ENCODE results near the gene TM2D3.
"Not testable (repeated sequence)": the region's sequence is repeated elsewhere in the genome, so short reads cannot be mapped to it uniquely, and the experiment has no call there.

TM2D3 gene

DNA sequence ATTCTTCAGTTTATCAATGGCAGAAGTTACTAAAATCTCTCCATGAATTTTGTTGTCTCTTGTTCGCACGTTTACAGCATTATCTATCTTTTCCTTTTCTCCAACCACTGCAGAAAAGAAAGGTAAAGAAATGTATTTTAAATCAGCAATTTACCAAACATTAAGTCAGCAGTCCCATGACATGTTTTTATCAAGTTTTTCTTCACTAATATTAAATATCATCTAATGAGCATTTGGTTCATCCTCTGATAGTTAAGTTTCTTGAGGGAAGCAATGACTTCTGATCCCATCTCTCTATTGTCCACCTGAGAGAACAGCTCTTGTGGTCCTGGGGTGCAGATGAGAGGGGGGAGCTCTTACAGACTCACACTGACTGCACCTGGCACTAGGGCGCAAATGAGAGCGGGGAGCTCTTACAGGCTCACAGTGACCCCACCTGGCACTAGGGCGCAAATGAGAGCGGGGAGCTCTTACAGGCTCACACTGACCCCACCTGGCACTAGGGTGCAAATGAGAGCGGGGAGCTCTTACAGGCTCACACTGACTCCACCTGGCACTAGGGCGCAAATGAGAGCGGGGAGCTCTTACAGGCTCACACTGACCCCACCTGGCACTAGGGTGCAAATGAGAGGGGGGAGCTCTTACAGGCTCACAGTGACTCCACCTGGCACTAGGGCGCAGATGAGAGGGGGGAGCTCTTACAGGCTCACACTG is 2.6 kb upstream of the TM2D3 start:
- DNase-seq: peak; percentile 28

GRCh38 chr15:101654171-101654570 is 2.0 kb upstream of the TM2D3 start:
- no peak for DNase-seq

DNA sequence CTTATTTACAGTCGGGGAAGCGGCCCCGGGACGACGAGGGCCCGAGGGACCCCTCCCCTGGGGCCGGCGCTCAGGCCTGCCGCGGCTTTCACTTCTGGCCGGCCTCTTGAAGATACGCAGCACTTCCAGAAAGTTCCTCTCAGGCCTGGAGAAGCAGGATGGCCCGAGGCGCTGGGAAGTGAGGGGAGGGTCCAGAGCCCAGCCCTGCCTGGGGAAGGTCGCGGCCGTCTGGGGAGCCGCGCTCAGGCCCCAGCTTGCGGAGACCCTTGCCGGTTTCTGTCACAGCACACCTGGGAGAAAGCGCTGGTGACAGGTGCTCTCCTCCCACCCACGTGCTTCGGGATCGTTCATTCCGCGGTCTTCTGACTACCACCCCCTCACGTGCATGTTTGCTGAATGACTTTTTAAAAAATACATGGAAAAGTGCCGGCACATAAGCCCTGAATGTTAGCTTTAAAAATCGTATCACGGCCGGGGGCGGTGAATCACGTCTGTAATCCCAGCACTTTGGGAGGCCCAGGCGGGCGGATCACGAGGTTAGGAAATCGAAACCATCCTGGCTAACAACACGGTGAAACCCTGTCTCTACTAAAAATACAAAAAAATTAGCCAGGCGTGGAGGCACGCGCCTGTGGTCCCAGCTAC is 727 bp upstream of the TM2D3 start:
- peak; percentile 10 for DNase-seq

- no peak for DNase-seq
Observed at GRCh38 chr15:101651554-101652097, 555 bp downstream of the TM2D3 start.

GRCh38 chr15:101650145-101650544 is 2.0 kb downstream of the TM2D3 start:
- no peak for DNase-seq

DNA sequence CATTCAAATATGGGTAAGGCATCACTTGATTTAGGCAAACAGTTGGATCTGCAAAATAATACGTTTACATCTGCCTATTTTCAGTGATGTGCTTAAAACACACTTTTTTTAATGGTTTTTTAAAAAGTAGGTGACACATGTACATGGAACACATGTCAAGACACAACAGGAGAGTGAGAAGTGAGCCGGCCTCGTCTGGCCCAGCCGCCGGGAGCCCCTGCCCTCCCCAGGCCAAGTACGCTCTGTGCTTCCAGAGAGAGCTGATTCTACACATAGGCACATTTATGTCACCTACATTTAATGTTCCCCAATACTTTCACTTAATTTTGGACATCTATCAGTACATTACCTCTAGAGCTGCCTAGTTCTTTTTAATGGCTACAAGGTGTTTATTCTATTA is 3.8 kb downstream of the TM2D3 start:
- no peak for DNase-seq

DNA sequence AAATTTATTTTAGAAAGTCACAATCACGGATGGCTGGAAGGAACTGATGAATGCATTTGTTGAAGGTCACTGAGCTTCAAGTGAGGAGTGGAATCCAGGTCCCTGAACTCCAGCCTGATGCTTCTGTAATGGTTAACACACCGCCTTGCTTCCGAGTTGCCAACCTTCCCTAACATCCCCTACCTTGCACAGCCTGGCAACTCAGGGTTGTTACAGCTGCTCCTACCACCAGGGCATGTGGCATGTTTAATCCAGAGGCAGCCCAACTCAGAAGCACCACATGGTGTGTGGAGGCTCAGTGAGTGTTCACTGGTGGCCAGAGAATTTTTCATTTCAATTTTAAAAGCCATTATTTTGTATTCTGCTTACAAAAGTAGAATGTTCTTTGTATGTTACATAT is 4.9 kb downstream of the TM2D3 start:
- no peak for DNase-seq

DNA sequence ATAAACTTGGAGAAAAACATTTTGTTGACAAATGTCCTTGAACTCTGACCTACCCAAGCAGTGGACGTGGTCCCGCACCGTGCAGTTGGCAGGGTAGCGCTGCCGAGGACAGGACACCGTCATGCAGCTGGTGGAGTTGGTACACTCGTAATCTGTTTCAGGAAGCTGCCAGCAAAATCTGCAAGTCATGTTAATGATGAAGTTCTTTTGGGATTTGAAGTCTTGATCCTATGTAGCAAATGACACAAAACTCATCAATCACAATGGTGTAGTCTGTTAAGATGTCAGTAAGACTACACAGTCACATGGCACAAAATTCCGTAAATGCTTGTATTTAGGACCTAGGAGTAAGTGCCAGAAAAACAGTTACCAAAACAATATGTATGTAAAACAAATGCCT is 5.5 kb downstream of the TM2D3 start:
- no peak for DNase-seq

DNA sequence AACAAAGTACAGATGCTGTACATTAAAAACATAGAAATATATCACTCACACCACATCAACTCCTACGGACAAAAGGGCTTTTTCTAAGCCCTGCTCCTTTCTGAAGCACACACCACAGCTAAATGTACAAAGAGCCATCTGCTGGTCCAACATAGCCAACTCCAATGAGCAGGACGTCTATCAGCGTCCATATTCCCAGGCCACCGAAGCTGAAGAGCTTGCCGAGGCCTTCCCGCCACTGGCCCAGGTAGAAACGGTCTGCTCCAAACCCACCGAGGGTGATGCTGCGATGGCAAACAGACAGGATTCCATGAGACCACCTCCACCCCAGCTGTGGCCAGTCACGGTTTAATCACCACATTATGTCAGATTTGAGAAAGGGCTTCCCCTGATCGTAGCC is 9.8 kb downstream of the TM2D3 start:
- no peak for DNase-seq

- DNase-seq: peak; percentile 76
Observed at GRCh38 chr15:101641894-101642293, 10.3 kb downstream of the TM2D3 start.

GRCh38 chr15:101641129-101641764 is 10.9 kb downstream of the TM2D3 start:
- peak; percentile 84 for DNase-seq

- DNase-seq: no peak
Observed at GRCh38 chr15:101639667-101640066, 12.5 kb downstream of the TM2D3 start.

- no peak for DNase-seq
Observed at GRCh38 chr15:101637919-101638318, 14.3 kb downstream of the TM2D3 start.

DNA sequence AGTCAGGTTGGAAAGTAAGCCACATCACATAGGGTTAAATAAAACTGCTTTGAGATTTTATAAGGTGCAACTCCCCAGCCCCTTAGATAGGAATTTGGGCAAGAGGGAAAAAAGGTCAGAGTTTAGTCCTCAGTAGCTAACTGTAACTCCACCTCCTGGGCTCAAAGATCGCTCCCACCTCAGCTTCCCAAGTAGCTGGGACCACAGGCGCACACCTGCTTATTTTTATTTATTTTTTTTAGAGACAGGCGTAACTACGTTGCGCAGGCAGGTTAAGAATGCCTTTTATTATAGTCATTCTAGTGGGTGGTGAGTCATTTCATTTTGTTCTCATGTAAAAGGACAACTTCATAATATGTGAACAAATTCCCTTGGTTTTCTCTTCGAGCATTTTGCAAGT is 14.7 kb downstream of the TM2D3 start:
- no peak for DNase-seq

- no peak for DNase-seq
Observed at GRCh38 chr15:101637038-101637437, 15.1 kb downstream of the TM2D3 start.

GRCh38 chr15:101635944-101636727 is 16.0 kb downstream of the TM2D3 start:
- DNase-seq: no peak

- no peak for DNase-seq
Observed at GRCh38 chr15:101633356-101633755, 18.8 kb downstream of the TM2D3 start.

DNA sequence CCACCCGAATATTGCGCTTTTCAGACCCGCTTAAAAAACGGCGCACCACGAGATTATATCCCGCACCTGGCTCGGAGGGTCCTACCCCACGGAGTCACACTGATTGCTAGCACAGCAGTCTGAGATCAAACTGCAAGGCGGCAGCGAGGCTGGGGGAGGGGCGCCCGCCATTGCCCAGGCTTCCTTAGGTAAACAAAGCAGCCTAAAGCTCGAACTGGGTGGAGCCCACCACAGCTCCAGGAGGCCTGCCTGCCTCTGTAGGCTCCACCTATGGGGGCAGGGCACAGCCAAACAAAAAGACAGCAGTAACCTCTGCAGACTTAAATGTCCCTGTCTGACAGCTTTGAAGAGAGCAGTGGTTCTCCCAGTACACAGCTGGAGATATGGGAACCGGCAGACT is 25.5 kb downstream of the TM2D3 start:
- not testable (repeated sequence) for DNase-seq

DNA sequence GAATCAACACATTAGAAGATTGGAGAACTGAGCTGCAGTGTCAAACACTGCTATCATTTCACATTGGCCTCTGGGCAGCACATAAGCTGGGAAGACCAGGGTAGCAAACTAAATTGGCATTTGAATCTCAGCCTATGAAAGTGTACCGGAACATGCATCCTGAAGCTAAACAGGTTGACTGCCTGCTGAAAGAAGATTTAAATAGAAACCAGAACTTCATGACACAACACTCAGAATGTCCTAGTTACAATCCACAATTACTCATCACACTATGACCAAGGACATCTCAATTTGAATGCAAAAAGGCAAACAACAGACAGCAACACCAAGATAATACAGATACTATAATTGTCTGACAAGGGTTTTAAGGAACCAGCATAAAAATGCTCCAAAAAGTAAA is 26.2 kb downstream of the TM2D3 start:
- no peak for DNase-seq

- no peak for DNase-seq
Observed at GRCh38 chr15:101625184-101625583, 27.0 kb downstream of the TM2D3 start.

- no peak for DNase-seq
Observed at GRCh38 chr15:101623367-101624304, 28.5 kb downstream of the TM2D3 start.

- no peak for DNase-seq
Observed at GRCh38 chr15:101621961-101622360, 30.2 kb downstream of the TM2D3 start.
